NCI-H146 treated with DMSO at 0.1 percent for 48 hours (cell line): Measurements from ENCODE around the gene TADA3.

Experiments used
- DNase-seq: peaks from one replicate; lab custom pipeline; 2025; ENCODE audit not compliant: unreplicated experiment; lab: John Stamatoyannopoulos, UW

Gene TADA3

DNA sequence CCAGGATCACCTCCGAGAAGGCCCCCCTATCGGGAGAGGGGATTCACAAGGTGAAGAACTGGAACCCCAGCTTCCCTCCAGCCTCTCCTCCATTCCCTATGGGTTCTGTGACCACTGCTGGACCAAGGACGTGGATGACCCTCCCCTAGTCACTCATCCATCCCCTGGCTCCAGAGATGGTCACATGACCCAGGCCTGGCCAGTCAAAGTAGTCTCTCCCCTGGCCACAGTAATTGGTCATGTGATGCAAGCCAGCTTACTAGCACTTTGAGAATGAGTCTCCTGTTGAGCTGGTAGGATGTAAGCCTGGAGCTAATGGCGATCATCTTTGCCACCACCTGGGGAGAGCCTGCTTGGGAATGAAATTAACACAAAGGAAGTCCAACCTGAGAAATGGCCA, 26.4 kb downstream of the TADA3 start:
- no peak for DNase-seq

- DNase-seq, result no peak
These were observed 29.4 kb downstream of the TADA3 start for GRCh38 chr3:9762871-9763270.

DNA sequence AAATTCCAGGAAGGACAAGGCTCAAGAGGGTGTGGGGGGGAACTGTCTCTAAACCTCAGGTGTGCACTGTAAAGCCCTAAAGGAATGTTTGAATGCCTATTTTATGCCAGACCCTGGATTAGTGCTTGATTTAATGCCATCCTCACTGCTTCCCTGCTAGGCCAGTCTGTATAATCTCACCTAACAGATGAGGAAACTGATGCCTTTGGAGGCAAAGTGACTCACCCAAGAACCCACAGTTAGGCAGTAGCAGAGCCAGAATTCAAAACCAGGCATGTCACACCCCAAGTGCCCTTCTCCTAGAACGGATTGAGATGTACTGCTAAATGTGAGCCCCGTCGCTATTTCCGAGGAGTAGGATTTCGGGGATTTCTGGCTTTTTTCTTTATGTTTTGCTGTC, 30.4 kb downstream of the TADA3 start:
- no peak for DNase-seq

DNA sequence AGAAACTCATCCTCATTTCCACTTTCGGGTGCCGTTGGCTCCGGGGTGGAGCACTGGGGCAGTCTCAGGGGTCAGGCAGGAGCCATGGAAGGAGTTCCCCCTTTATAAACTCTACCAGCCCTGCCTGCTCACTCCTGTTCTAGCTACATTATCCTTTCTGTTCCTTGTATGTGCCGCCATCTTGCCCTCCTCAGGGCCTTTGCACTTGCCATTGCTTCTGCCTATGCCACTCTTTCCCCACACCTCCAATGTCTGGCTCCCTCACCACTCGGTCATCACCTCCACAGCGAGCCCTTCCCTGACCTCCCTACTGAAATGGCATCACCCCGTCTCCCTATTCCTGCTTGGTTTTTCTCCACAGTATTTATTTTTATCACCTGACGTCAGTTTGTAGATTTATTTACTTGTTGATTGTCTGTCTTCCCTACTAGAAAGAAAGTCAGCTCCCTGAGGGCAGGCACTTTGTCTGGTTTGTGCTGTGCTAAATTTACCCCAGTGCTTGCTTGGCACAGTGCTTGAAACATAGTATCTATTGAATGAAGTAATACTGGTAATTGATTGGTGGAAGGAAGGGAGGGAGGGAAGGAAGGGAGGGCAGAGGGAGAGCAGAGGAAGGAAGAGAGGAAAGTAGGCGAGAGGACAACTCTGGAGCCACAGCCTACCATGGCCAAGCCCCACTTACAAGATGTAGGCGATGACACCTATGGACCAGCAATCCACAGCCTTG, 31.3 kb downstream of the TADA3 start:
- DNase-seq, result no peak

- no peak for DNase-seq
These were observed 34.8 kb downstream of the TADA3 start for GRCh38 chr3:9757427-9757826.

DNA sequence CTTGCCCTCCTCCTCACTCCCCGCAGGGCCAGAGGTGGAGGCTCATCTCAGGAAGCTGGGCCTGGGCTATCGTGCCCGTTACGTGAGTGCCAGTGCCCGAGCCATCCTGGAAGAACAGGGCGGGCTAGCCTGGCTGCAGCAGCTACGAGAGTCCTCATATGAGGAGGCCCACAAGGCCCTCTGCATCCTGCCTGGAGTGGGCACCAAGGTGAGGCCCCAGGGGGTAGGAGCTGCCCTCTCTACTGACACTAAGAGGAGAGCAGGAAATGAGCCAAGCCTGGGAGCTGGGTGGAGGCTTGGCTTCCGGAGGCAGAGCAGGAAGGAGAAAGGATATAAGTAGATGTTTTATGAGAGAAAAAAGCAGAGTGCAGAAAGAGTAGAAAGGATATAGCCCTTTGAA, 37.6 kb downstream of the TADA3 start:
- DNase-seq, result no peak

GRCh38 chr3:9750556-9751411, 41.5 kb downstream of the TADA3 start:
- DNase-seq, result no peak

GRCh38 chr3:9749645-9750555, 42.4 kb downstream of the TADA3 start, which contains the start of gene OGG1:
OGG1 (plus strand) TSS chr3:9749952; CDS start chr3:9750287, 335 bp downstream.
- peak; percentile 93 for DNase-seq

DNA sequence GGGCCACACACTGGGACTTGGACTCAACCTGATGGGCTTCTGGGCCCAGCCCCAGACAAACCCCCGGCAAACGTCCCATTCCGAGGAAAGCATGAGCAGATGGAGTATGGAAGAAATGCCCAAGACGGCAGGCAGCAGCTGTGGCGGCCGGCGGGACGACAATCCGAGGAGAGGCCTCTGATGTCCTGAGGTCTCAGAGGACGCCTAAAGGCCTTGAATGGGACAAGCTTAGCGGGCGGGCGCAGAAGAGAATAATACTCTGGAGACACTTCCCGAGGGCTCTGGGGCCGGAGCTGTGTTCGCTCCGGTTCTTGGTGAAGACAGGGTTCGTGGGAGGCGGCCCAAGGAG, 43.0 kb downstream of the TADA3 start:
- no peak for DNase-seq

GRCh38 chr3:9748031-9748430, 44.2 kb downstream of the TADA3 start:
- no peak for DNase-seq

DNA sequence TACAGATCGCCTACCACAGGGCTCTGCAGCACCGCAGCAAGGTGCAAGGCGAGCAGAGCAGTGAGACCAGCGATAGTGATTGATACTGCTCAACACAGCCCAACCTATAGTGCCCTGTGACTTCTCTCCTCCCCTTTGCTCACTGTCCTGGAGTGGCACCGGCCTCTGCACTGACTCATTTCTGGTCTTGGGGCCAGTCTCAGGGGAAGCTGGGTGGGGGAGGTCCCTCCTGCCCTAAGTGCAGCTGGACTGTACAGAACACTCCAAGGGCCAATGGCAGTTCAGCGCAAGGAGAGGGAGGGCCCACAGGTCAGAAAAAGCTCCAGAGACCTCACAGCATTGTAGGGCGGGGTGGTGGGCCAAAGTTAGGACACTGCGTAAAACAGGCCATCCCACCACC, 45.0 kb downstream of the TADA3 start:
- DNase-seq, result no peak

GRCh38 chr3:9746330-9746729, 45.9 kb downstream of the TADA3 start:
- DNase-seq, result no peak

DNA sequence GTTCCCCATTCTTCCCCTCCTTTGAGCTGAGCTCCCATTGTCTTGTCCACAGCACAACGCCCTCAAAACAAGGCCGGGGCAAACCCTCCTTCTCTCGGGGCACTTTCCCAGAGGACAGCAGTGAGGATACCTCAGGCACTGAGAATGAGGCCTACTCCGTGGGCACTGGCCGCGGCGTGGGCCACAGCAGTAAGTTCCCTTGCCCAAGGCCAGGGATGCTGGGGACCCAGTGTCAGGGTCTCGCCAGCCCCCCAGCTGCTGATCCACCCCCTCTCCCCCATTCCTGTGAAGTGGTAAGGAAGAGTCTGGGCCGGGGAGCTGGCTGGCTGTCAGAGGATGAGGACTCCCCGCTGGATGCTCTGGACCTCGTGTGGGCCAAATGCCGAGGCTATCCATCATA, 46.8 kb downstream of the TADA3 start:
- DNase-seq, result no peak

- DNase-seq, result no peak
These were observed 48.1 kb downstream of the TADA3 start for GRCh38 chr3:9744162-9744561.

DNA sequence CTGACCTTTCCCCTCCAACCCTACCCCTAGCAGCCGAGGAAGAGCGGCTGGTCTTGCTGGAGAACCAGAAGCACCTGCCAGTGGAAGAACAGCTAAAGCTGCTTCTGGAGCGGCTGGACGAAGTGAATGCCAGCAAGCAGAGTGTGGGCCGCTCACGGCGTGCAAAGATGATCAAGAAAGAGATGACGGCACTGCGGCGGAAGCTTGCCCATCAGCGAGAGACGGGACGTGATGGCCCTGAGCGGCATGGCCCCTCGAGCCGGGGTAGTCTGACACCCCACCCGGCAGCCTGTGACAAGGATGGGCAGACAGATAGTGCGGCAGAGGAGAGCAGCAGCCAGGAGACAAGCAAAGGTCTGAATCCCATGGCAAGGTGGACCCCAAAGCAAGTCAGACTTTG, 48.7 kb downstream of the TADA3 start:
- no peak for DNase-seq

DNA sequence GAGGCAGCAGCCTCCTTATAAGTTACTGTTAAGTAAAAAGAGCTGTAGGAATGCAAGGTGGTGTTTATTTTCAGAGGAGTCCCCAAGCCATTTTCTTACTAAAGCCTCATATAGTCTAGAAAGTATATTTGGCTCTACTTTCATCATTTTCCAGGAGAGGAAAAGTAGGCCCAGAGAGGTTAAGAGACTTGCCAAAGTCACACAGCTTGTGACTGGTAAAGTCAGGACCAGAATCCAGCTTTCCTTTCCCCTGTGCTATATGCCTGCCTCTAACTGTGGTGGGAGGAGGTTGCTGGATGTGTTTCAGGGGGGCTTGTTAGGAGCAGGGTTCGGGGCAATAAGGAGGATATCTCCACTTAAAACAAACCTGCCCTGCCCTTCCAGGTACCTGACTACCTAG, 49.7 kb downstream of the TADA3 start:
- DNase-seq, result no peak

DNA sequence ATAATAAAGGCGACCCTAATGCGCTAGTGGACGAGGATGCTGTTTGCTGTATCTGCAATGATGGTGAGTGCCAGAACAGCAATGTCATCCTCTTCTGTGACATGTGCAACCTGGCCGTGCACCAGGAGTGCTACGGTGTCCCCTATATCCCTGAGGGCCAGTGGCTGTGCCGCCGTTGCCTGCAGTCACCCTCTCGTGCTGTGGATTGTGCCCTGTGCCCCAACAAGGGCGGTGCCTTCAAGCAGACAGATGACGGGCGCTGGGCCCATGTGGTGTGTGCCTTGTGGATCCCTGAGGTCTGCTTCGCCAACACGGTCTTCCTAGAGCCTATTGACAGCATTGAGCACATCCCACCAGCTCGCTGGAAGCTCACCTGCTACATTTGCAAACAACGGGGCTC, 53.1 kb downstream of the TADA3 start:
- DNase-seq, result no peak

DNA sequence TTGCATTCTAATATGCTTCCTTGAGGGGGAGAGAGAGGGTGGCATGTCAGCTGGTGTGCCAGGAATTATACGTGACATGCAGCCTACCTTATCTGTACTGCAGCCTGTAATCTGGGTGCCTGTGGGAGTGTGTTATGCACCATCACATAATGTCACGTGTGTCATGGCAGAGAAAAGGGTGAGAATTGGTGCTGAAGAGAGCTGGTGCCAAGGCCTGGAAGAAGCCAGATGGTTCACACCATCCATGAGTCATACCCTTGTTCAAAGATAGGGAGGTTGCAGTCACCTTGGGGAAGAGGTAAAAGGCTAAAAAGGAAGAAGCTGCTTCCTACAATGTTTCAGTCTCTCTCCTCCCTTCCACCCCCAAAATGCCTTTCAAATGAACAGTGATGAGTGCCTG, 55.4 kb downstream of the TADA3 start:
- DNase-seq, result no peak

DNA sequence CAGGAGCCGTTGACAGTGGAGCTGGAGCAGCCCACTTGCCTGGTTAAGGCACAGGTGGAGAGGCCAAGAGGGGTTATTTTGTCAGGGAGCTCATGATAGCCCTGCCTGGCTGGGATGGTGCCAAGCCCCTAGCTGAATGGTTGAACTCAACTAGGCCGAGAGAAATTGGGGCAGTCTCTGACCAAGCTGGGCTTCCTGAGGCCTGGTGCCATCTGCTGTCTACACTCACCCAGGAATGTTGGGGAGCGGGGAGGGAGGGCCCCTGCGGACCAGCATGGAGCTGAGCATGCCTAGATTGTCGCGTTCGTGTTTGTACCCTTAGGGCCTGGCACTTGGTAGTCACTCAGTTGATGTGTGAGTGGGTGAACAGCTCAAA, 59.5 kb downstream of the TADA3 start:
- no peak for DNase-seq

DNA sequence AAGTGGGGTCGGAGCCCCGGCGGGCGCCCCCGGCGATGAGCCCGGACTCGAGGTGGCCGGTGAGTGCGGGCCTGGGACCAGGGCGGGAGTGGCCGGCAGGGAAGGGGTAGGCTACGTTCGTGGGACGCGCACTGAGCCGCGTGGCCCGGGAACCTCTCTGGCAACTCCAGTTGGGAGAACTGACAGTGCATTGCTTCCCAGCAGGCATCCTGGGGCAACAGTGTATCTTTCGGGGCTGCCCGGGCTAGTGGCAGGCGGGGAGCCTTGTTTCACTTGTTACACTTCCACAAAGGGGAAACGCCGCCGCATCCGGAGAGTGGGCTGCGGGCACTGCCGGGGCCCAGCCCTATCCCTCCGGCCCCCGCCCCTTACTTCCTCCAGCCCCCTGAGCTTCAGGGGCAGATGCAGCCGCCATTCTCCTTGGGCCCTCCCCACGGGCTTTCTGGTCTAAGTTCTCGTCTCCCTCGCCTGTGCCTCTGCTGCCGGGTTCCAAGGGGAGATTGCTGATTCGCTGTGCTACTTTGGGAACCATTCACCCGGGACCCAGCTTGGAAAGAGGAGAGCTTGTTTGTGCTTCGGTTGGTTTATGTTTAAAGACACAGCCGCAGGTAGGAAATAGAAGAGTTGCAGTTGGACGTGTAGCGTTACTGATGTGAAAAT, 60.1 kb downstream of the TADA3 start:
- no peak for DNase-seq
